ENCODE results near the gene RHOV.

DNA sequence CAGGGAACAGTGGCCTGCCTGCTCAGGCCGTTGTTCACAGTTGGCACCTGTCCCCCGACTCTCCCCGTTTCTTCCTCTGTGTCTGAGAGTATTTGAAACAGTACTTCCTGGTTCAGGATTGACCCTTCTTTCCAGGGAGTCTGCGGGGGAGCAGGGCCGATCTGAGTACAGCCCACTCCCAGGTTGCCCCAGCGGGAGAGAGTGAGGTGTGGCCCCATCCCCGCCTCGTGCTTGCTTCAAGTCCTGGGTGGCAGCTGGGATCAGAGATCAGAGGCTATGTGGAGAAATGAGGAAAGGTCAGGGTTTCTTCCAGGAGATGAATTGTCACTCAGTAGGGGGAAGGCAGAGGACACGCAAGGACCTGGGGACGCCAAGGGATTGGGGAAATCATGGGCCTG, 48.6 kb upstream of the RHOV start:
- TF ChIP-seq, protein P1, sequence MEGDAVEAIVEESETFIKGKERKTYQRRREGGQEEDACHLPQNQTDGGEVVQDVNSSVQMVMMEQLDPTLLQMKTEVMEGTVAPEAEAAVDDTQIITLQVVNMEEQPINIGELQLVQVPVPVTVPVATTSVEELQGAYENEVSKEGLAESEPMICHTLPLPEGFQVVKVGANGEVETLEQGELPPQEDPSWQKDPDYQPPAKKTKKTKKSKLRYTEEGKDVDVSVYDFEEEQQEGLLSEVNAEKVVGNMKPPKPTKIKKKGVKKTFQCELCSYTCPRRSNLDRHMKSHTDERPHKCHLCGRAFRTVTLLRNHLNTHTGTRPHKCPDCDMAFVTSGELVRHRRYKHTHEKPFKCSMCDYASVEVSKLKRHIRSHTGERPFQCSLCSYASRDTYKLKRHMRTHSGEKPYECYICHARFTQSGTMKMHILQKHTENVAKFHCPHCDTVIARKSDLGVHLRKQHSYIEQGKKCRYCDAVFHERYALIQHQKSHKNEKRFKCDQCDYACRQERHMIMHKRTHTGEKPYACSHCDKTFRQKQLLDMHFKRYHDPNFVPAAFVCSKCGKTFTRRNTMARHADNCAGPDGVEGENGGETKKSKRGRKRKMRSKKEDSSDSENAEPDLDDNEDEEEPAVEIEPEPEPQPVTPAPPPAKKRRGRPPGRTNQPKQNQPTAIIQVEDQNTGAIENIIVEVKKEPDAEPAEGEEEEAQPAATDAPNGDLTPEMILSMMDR (IDR thresholded peaks at IDR 0.05), result no peak
- TF ChIP-seq EP300 (IDR thresholded peaks at IDR 0.05) (no peak), POLR2A (IDR thresholded peaks at IDR 0.05) (no peak)

Measured in stomach (tissue), 4 donors.